Stimulated activated naive CD8-positive, alpha-beta T cell treated with anti-CD3 and anti-CD28 coated beads, Interleukin-15, amount 100 ng/mL, for 72 hours (primary cell): ENCODE measurements around the gene AMBRA1.
A peak's percentile ranks its signal among the peaks of the same experiment; 100 is the strongest.

Source experiments
- ATAC-seq: fragments of 150-1000 bp; cut with Tn5 transposase; 2 replicates; pipeline ENCODE4 v1.10.0; 2021; ENCODE audit warnings: mild to moderate bottlenecking, moderate library complexity
- DNase-seq, 2 donors: peaks; one replicate each; pipeline ENCODE4 v3.0.0; 2021 to 2022
- H3K27ac Mint-ChIP-seq, 2 donors: one replicate each; pipeline ENCODE4 v1.8.0; 2022; ENCODE audit warnings: mild to moderate bottlenecking in 2 of 2, mixed read lengths in 2 of 2, moderate library complexity in 2 of 2
- H3K27me3 Mint-ChIP-seq: one replicate; pipeline ENCODE4 v1.8.0; 2022; ENCODE audit warnings: mixed read lengths
- H3K4me1 Mint-ChIP-seq: one replicate; pipeline ENCODE4 v1.8.0; 2022; ENCODE audit warnings: mild to moderate bottlenecking, mixed read lengths
- H3K4me3 Mint-ChIP-seq, 2 donors: one replicate each; pipeline ENCODE4 v1.8.0; 2022; ENCODE audit warnings: mild to moderate bottlenecking in 2 of 2, mixed read lengths in 2 of 2, moderate library complexity in 1 of 2
- H3K9me3 Mint-ChIP-seq, 2 donors: one replicate each; pipeline ENCODE4 v1.8.0; 2022; ENCODE audit warnings: mixed read lengths in 2 of 2

The AMBRA1 gene

DNA sequence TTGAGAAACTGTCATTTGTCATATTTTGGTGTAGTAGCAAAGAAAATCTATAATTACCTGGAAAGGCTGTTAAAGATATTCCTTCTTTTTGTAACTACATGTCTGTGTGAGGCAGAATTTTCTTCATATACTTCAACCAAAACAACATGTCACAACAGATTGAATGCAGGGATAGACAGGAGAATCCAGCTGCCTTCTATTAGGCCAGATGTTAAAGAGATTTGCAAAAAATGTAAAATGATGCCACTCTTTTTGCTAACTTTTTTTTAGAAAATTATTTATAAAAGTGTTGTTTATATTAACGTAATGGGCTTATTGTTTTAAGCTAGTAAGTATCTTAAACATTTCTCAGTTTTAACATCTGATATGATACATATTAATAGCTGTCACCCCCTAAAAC is 233.9 kb downstream of the AMBRA1 start:
- H3K4me1 Mint-ChIP-seq, result peaks cover 88% of the 10 kb centered on the region
- H3K4me3 Mint-ChIP-seq, result peak overlapping the region in 1 of 2 donors; percentile 39
- no peaks in the 10 kb centered on the region for H3K27me3 Mint-ChIP-seq
- ATAC-seq (no peak), DNase-seq (no peak)
- H3K27ac Mint-ChIP-seq, result peak overlapping the region; percentile 40 to 48
- no peaks in the 10 kb centered on the region for H3K9me3 Mint-ChIP-seq

DNA sequence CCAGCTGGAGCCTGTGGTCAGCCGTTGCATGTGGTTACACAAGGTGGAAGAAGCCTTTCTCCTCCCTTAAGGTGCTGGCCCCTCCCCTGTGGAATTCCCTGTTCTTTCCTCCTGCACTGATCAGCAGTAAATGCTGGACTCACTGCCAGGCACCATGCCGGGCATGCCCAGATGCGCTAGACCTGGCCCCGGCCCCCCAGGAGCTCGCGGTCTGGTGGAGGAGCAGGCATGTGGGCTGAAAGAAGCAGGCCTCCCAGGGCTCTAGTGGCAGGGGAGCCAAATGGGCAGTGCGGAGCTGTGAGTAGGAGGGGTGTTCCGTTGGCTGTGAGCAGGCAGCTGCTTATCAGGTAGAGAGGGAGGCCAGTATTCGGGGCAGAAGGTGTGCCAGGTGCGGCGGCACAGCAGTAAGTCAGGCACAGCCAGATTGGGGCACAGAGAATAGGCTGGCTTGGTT is 236.3 kb downstream of the AMBRA1 start:
- Mint-ChIP-seq H3K4me3 (peak overlapping the region; percentile 32 to 60), H3K4me1 (peaks cover 88% of the 10 kb centered on the region), H3K9me3 (no peaks in the 10 kb centered on the region), H3K27me3 (no peaks in the 10 kb centered on the region), H3K27ac (peak overlapping the region; percentile 10 to 83)
- ATAC-seq, result no peak
- DNase-seq, result no peak

DNA sequence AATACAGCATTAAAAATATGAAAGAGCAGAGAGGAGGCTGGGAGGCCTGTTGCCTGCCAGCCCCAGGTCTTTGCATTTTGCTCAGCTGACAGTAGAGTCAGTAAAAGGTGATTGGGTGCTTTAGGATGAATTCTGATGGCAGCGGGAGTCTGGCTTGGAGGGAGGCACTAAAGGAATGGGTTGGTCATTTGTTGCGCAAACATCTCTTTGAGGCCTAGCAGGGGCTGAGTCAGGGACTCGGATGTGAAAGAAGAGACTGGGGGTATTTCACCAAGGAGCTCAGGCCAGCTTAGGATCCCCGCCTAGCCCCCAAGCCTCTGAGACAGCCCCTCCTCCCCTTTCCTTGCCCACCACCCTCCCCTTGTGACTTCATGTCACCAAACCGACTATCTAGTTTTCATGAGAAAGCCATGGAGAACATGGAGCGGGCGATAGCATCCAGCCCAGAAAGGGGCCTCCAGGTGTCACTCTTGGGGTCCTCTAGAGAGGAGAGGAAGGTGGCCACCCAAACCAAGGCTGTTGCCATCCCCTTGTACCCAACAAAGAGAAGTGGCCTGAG is 236.8 kb downstream of the AMBRA1 start:
- Mint-ChIP-seq H3K4me3 (peak overlapping the region in 1 of 2 donors; percentile 6), H3K27ac (peak overlapping the region; percentile 44 to 72)
- no peak for DNase-seq

DNA sequence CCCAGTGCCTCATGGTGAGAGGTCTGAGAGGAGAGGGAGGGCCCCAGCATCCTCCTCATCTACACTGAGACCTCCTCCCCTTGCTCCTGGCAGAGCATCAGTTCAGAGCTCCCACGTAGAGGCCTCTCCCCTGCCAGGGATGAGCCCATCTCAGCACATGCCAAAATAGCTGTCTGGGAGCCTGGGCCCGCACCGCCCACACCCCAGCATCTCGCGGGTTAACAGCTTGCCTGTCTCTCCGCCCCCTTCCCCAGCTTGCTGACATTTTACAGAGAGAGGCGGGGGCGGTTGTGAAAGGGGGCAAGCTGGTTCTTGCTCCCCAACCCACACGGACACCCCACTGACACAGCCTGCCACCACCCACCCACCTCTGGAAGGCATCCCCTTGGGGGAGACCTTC is 240.1 kb downstream of the AMBRA1 start:
- peak; percentile 52 to 69 for DNase-seq
- Mint-ChIP-seq H3K9me3 (no peaks in the 10 kb centered on the region), H3K4me1 (peaks cover 98% of the 10 kb centered on the region), H3K4me3 (peak overlapping the region; percentile 89 to 90), H3K27ac (peak overlapping the region in 1 of 2 donors; percentile 54), H3K27me3 (no peaks in the 10 kb centered on the region)
- ATAC-seq, result peak; percentile 43

More for the DNA sequence above, 236.8 kb downstream of the AMBRA1 start:
- Mint-ChIP-seq H3K4me1 (peaks cover 88% of the 10 kb centered on the region), H3K9me3 (no peaks in the 10 kb centered on the region), H3K27me3 (no peaks in the 10 kb centered on the region)
- no peak for ATAC-seq

DNA sequence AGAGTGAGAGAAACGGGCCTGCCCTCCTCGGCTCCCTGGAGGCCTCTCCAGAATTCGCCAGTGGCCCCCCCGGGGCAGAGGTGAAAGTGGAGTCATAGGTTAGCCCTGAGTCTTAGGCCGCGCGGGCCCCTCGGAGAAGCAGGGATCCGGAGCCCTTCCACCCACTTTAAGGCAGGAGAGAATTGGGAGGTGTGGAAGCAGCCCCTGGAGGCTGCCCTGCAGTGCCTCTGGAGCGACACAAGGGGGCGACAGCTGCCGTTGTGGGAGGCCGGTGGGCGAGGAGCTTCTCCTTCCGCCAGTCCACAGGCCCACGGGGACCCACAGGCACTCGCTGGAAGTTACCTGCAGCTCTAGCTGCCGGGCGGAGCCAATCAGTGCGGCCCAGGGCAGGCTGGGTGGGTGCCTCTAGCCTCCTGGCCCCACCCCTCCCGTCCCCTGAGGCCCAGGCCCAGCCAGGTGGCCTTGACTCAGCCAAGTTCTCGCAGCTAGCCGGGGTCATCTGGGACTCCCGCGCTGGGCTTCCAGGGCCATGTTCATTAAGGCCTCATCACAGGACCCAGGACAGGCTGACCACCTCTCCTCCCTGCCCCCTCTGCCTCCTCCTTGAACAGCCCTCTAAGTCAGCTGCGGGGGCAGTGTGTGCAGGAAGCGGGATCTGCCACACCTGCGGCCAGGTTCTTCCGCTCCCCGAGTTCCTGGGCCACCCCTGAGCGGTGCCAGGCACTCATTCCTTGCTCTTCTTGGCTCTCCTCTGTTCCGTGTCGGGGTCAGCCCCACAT is 241.6 kb downstream of the AMBRA1 start:
- H3K4me1 Mint-ChIP-seq, result peaks cover 91% of the 10 kb centered on the region
- no peaks in the 10 kb centered on the region for H3K27me3 Mint-ChIP-seq
- DNase-seq, result peak; percentile 86 to 88
- H3K9me3 Mint-ChIP-seq, result no peaks in the 10 kb centered on the region
- ATAC-seq, result peak; percentile 73
- H3K4me3 Mint-ChIP-seq, result peak overlapping the region; percentile 89 to 90
- H3K27ac Mint-ChIP-seq, result peak overlapping the region; percentile 94 to 96

DNA sequence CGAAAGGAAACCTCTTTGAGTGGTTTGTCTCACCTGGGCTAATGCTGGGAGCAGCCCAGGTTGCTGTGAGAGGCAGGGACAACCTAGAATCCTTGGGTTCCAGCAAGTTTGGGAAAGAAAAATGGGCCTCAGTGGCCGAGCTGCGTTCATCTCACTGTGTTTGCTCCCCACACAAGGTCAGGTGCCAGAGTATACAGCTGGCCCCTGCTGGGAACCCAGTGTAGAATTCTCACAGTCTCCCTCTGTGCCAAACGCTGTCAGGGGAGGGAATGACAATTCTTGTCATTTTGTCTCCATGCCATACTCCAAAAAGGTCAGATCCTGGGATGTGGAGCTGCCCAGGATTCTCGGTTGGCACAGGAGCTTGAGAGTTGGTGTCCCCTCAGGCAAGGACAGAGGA is 242.2 kb downstream of the AMBRA1 start:
- no peak for DNase-seq
- Mint-ChIP-seq H3K4me3 (peak overlapping the region; percentile 89 to 90), H3K27me3 (no peaks in the 10 kb centered on the region)

DNA sequence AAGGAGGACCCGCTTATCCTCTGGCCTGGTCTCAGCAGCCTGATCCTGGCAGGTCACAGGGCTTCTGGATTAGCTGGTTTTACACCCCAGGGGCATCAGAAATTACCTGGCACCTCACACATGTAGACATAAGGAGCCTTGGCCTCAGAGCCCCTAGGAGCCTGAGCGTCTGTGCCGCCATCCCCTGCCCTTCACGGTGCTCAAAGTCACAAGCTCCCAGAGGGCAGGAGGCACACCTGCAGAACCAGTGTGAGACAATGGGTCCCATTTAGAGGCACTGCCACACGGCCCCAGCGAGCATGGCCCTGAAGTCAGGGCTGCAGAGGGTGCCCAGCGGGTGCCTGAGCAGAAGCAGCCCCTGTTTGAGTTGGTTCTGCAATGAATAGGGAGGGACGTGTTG is 242.7 kb downstream of the AMBRA1 start:
- no peak for DNase-seq
- ATAC-seq, result no peak
- no peaks in the 10 kb centered on the region for H3K9me3 Mint-ChIP-seq
- peak overlapping the region in 1 of 2 donors; percentile 96 for H3K27ac Mint-ChIP-seq
- peak overlapping the region; percentile 89 to 90 for H3K4me3 Mint-ChIP-seq
- H3K27me3 Mint-ChIP-seq, result no peaks in the 10 kb centered on the region
- H3K4me1 Mint-ChIP-seq, result peaks cover 90% of the 10 kb centered on the region

More for the DNA sequence above, 242.2 kb downstream of the AMBRA1 start:
- ATAC-seq, result no peak
- peak overlapping the region; percentile 72 to 96 for H3K27ac Mint-ChIP-seq
- peaks cover 90% of the 10 kb centered on the region for H3K4me1 Mint-ChIP-seq
- no peaks in the 10 kb centered on the region for H3K9me3 Mint-ChIP-seq

DNA sequence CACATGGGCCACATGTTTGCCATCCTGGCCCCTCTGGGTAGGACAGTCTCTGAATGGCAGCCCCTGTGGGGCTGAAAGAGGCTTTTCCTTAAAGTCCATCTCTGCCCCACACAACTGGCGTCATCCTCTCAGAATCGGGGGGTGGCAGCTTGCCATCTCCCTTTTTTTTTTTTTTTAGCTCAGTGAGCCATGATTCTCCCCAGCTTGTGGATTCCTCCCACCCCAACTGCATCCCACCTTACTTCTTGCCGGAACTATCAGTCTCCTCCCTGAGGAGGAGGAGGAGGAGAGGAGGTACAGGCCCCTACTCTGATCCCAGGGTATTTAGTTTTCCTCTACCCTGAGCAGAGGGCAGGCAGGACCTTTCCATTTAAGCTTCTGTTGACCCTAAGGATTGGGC is 243.1 kb downstream of the AMBRA1 start:
- H3K4me3 Mint-ChIP-seq, result peak overlapping the region; percentile 20 to 90
- no peaks in the 10 kb centered on the region for H3K27me3 Mint-ChIP-seq

DNA sequence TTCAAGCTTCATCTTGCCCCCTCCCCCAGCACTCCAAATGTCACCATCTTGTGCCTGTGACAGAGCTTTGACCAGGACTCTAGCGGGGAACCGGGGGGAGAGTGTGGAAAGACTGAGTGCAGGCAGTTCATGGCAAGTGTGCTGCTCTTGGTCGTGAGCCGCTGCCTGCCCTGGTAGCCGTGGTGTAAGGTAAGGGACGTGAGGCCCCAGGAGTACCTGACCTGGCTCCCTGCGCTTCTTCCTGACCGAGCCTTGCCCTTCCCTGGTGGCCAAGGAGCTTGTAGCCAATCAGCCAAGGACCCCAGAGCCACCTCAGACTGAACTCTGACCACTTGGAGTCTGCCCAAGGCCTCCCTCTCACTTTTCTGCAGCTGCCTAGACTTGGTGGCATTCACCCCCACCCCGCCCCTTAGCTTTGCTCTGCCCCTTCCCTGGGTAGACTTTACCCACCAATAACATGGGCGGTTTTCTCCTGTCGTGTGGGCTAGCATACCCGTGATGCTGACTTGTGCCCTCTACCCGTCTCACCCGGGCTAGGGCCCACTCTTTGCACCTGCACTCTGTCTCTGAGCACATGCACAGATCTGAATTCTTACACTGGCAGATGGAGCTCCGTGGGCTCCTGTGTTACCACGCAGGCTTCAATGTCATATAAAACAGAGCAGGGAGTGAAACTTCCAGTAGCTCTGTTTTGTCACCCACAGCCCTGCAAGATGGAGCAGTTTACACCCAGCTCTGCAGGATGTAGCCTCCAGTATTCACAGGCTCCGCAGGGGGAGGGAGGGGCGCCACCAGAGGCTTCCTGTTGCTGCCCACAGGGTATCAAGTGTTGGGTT is 245.0 kb downstream of the AMBRA1 start:
- peaks cover 90% of the 10 kb centered on the region for H3K4me1 Mint-ChIP-seq
- peak overlapping the region; percentile 84 to 91 for H3K27ac Mint-ChIP-seq
- H3K27me3 Mint-ChIP-seq, result no peaks in the 10 kb centered on the region
- peak; percentile 63 for ATAC-seq
- peak in 1 of 2 donors; percentile 76 for DNase-seq
- H3K4me3 Mint-ChIP-seq, result peak overlapping the region; percentile 93 to 96
- H3K9me3 Mint-ChIP-seq, result no peaks in the 10 kb centered on the region

More for the DNA sequence above, 243.1 kb downstream of the AMBRA1 start:
- no peaks in the 10 kb centered on the region for H3K9me3 Mint-ChIP-seq
- no peak overlapping the region for H3K27ac Mint-ChIP-seq
- DNase-seq, result no peak
- ATAC-seq, result no peak
- H3K4me1 Mint-ChIP-seq, result peaks cover 90% of the 10 kb centered on the region

DNA sequence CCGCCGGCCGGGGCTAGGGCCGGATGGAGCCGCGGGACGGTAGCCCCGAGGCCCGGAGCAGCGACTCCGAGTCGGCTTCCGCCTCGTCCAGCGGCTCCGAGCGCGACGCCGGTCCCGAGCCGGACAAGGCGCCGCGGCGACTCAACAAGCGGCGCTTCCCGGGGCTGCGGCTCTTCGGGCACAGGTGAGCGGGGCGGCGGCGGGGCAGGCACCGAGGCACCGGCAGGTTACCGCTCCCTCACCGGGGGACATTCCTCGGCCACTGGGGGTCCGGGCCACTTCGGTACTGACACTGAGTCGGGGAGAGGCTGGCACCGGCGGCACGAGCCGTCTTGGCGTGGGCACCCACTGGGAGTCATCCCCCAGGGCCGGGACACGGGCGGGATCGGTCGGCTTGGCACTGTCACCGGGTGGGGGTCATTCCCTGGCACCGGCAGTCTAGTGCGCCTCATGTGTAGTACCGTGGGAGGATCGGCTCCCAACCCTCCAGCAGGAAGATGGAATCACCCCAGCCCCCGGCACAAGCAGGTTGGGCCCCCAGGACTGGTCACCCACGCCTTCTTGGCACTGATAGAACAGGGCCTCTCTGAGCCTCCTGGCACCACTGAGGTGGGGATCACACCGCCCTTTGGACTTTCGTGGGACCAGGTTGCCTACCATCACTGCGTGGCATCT is 246.0 kb downstream of the AMBRA1 start:
- ATAC-seq (peak; percentile 0), DNase-seq (peak in 1 of 2 donors; percentile 38)
- peak overlapping the region in 1 of 2 donors; percentile 29 for H3K27ac Mint-ChIP-seq
- no peaks in the 10 kb centered on the region for H3K27me3 Mint-ChIP-seq
- peaks cover 87% of the 10 kb centered on the region for H3K4me1 Mint-ChIP-seq
- no peaks in the 10 kb centered on the region for H3K9me3 Mint-ChIP-seq
- peak overlapping the region; percentile 93 to 96 for H3K4me3 Mint-ChIP-seq

DNA sequence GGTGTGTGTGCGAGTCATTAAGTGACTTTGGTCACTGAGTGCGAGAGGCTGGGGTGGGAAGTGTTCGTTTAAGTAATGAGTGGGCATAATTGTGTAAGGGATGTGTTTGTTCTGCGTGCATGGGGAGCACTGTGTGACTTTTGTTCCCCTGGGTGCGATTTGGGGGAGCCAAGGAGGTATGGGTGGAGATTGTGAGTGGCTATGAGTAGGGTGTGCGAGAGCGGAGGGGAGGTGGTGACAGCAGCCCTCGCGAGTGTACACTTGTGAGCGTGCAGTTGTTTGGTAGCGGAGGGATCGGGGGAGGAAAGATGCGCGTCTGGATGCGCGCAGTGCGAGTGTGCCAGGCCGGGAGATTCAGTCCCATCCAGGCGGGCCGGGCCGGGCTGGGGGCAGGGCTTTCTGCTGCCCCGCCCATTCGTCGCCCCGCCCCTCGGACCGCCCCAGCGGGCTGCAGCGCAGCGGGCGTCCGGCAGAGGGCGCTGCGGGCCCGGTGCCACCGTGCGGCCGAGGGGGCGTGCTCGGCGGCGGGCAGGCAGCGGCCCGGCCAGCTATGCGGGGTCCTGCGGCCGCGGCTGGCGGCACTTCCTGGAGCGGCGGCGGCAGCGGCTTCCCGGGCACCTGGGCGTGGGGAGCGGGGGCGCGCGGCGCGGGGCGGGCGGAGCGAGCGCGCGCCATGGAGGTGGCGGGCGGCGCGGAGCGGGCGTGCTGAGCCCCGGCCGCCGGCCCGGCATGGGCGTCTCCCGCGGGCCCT is 246.8 kb downstream of the AMBRA1 start, which contains the start of gene DGKZ:
Gene DGKZ (plus strand): TSS at position 578 of the 751 bp plus-strand sequence. CDS start 197 bp downstream, outside the sequence.
- Mint-ChIP-seq H3K27ac (peak within 1 kb of the TSS; percentile 26 to 66), H3K4me1 (peaks cover 87% of the 10 kb centered on the region), H3K4me3 (peak within 1 kb of the TSS; percentile 93 to 96), H3K27me3 (no peaks in the 10 kb centered on the region), H3K9me3 (no peaks in the 10 kb centered on the region)
- ATAC-seq (peak; percentile 74), DNase-seq (peak; percentile 91 to 96)
